Neuronal stem cell (in vitro differentiated cells): Measurements from ENCODE around the gene DCC.

Source experiments
- DNase-seq: peaks from one replicate; pipeline ENCODE4 v3.0.0-alpha.2; 2013; ENCODE audit warnings: low spot score
- H2AFZ ChIP-seq: one replicate; pipeline ENCODE4 v1.6.1; 2013; ENCODE audit warnings: mild to moderate bottlenecking, low read length, inconsistent platforms
- H2AK5ac ChIP-seq: 2 replicates; pipeline ENCODE4 v1.6.1; 2013; ENCODE audit warnings: low read depth, mild to moderate bottlenecking, inconsistent platforms, low read length, moderate library complexity, mixed read lengths
- H2BK120ac ChIP-seq: 2 replicates; pipeline ENCODE4 v1.6.1; 2013; ENCODE audit warnings: low read depth, mild to moderate bottlenecking, inconsistent platforms, low read length, moderate library complexity, mixed read lengths
- H2BK12ac ChIP-seq: one replicate; pipeline ENCODE4 v1.6.1; 2013; ENCODE audit warnings: low read length, inconsistent platforms
- H2BK15ac ChIP-seq: 2 replicates; pipeline ENCODE4 v1.6.1; 2013; ENCODE audit warnings: mild to moderate bottlenecking, low read length, inconsistent platforms, mixed read lengths
- H2BK5ac ChIP-seq: one replicate; pipeline ENCODE4 v1.6.1; 2013; ENCODE audit warnings: inconsistent platforms, mild to moderate bottlenecking, low read length, moderate library complexity
- H3K14ac ChIP-seq: one replicate; pipeline ENCODE4 v1.6.1; 2013; ENCODE audit warnings: low read length, inconsistent platforms
- H3K18ac ChIP-seq: 2 replicates; pipeline ENCODE4 v1.6.1; 2013; ENCODE audit warnings: low read length, inconsistent platforms
- H3K23ac ChIP-seq: 2 replicates; pipeline ENCODE4 v1.6.1; 2013; ENCODE audit warnings: low read depth, mild to moderate bottlenecking, mixed read lengths, low read length, inconsistent platforms; ENCODE audit not compliant: poor library complexity
- H3K27ac ChIP-seq: replicated peaks from 3 replicates; pipeline ENCODE4 v1.5.1; 2013; ENCODE audit warnings: low read length, inconsistent platforms
- H3K27me3 ChIP-seq, 3 experiments: 2 replicates each; pipeline ENCODE4 v1.6.1; 2013; ENCODE audit warnings: low read length in 3 of 3, mild to moderate bottlenecking in 2 of 3, inconsistent platforms in 1 of 3, low read depth in 1 of 3, mixed read lengths in 1 of 3, moderate library complexity in 1 of 3; ENCODE audit not compliant: control insufficient read depth in 3 of 3, insufficient read depth in 3 of 3
- H3K36me3 ChIP-seq, 2 donors: replicated peaks in 1 of 2; 2 replicates each; pipeline ENCODE4 v1.6.1; 2013; ENCODE audit warnings: low read length in 2 of 2; ENCODE audit not compliant: control insufficient read depth in 2 of 2, insufficient read depth in 2 of 2
- H3K4ac ChIP-seq: 2 replicates; pipeline ENCODE4 v1.6.1; 2013; ENCODE audit warnings: inconsistent platforms, mild to moderate bottlenecking, low read length, moderate library complexity
- H3K4me1 ChIP-seq, 2 donors: 1 replicate in 1 of 2; 2 replicates in 1 of 2; pipeline ENCODE4 v1.6.1; 2013; ENCODE audit warnings: low read length in 2 of 2, low read depth in 1 of 2; ENCODE audit not compliant: control insufficient read depth in 2 of 2, insufficient read depth in 1 of 2
- H3K4me2 ChIP-seq: one replicate; pipeline ENCODE4 v1.6.1; 2013; ENCODE audit warnings: mild to moderate bottlenecking, low read length, inconsistent platforms; ENCODE audit not compliant: insufficient read depth, poor library complexity, severe bottlenecking
- H3K4me3 ChIP-seq, 2 donors: 2 replicates each; pipeline ENCODE4 v1.5.1; 2013; ENCODE audit warnings: low read length in 2 of 2, mild to moderate bottlenecking in 2 of 2, inconsistent platforms in 1 of 2, moderate library complexity in 1 of 2
- H3K79me1 ChIP-seq: one replicate; pipeline ENCODE4 v1.6.1; 2013; ENCODE audit warnings: low read depth, mild to moderate bottlenecking, inconsistent platforms, low read length, moderate library complexity
- H3K9ac ChIP-seq: one replicate; pipeline ENCODE4 v1.6.1; 2013; ENCODE audit warnings: mild to moderate bottlenecking, low read depth, low read length, inconsistent platforms; ENCODE audit not compliant: poor library complexity
- H3K9me3 ChIP-seq, 2 donors: replicated peaks in 1 of 2; 2 replicates each; pipeline versions ENCODE3 to v1.6.1; 2013; ENCODE audit warnings: low read length in 2 of 2, mild to moderate bottlenecking in 2 of 2, inconsistent platforms in 1 of 2, low read depth in 1 of 2, mixed read lengths in 1 of 2, moderate library complexity in 1 of 2; ENCODE audit not compliant: control insufficient read depth in 2 of 2, insufficient read depth in 1 of 2
- H4K8ac ChIP-seq: one replicate; pipeline ENCODE4 v1.6.1; 2013; ENCODE audit warnings: low read depth, mild to moderate bottlenecking, inconsistent platforms, low read length, moderate library complexity
- H4K91ac ChIP-seq: one replicate; pipeline ENCODE4 v1.6.1; 2013; ENCODE audit warnings: low read length, low read depth, mild to moderate bottlenecking, inconsistent platforms; ENCODE audit not compliant: poor library complexity
- WGBS, 2 donors: extraction: QIAGEN DNeasy Blood & Tissue Kit; methylation state at CpG; one replicate each; pipeline ENCODE4 v1.1.7; 2013; ENCODE audit warnings: missing lambda C conversion rate in 2 of 2, mixed read lengths in 1 of 2; ENCODE audit not compliant: insufficient read length in 2 of 2, insufficient replicate concordance in 1 of 2; ENCODE audit errors: extremely low coverage in 2 of 2; 5-methylcytosine and 5-hydroxymethylcytosine counted together

DCC gene

DNA sequence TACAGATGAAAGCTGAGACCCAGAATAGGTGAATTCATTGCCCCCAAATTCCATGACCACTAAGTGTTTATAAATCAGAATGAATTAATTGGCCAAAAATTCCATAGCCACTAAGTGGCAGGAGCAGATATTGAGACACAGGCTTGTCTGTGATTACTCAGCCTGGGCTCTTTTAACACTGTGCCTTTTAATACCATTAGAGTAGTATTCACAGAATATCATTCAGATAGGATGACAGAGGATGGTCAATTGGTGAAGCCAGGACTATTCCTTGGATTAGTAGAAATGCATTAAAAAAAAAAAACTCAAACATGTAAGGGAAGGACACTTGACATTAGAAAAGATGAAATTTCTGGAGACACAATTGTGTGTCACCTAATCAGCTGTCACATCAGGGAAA is 698.6 kb downstream of the DCC start:
- Histone ChIP-seq H3K79me1 (no peaks in the 10 kb centered on the region), H3K4ac (no peak overlapping the region), H3K4me2 (no peak overlapping the region), H3K4me3 (no peak overlapping the region), H2BK12ac (no peak overlapping the region), H3K14ac (no peak overlapping the region), H2BK5ac (no peak overlapping the region), H3K27ac (no peak overlapping the region), H2BK120ac (no peak overlapping the region), H4K91ac (no peak overlapping the region), H4K8ac (no peak overlapping the region), H2AFZ (no peak overlapping the region), H3K9ac (no peak overlapping the region), H3K36me3 (no peaks in the 10 kb centered on the region), H2BK15ac (no peak overlapping the region), H3K27me3 (no peaks in the 10 kb centered on the region), H2AK5ac (no peak overlapping the region), H3K18ac (no peak overlapping the region), H3K4me1 (no peaks in the 10 kb centered on the region), H3K23ac (no peak overlapping the region), H3K9me3 (no peaks in the 10 kb centered on the region)
- no peak for DNase-seq

DNA sequence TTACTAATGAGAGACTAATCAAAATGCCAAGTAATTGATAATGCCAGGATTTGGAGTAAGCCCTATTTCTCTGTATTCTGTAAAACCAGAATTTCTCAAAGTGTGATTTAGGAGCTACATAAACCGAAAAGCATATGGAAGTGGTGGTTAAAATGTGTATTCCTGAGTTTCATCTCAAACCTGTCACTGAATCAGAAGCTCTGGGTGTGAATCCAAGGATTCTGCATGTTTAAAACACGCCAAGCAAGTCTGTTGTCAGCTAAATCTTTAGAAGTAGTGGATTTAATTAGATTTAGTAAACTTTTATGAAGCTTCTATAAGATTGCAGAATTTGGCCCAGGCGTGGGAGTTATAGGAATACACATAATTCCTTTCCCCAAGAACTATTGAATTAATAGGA is 700.3 kb downstream of the DCC start:
- no peak overlapping the region for H3K23ac ChIP-seq
- no peak overlapping the region for H4K8ac ChIP-seq
- H2BK5ac ChIP-seq: no peak overlapping the region
- no peaks in the 10 kb centered on the region for H3K27me3 ChIP-seq
- no peak overlapping the region for H3K9ac ChIP-seq
- WGBS, 2 donors: no CpG with 5 or more reads among the region's 3 CpGs
- H3K4me1 ChIP-seq: no peaks in the 10 kb centered on the region
- H3K4ac ChIP-seq: no peak overlapping the region
- no peak overlapping the region for H3K27ac ChIP-seq
- no peak overlapping the region for H2BK15ac ChIP-seq
- DNase-seq: no peak
- H3K14ac ChIP-seq: no peak overlapping the region
- H2BK12ac ChIP-seq: no peak overlapping the region
- no peak overlapping the region for H4K91ac ChIP-seq
- no peak overlapping the region for H3K4me2 ChIP-seq
- no peaks in the 10 kb centered on the region for H3K9me3 ChIP-seq
- H3K36me3 ChIP-seq: no peaks in the 10 kb centered on the region
- no peak overlapping the region for H3K18ac ChIP-seq
- H2AK5ac ChIP-seq: no peak overlapping the region
- H2BK120ac ChIP-seq: no peak overlapping the region
- no peak overlapping the region for H3K4me3 ChIP-seq
- no peak overlapping the region for H2AFZ ChIP-seq
- no peaks in the 10 kb centered on the region for H3K79me1 ChIP-seq

DNA sequence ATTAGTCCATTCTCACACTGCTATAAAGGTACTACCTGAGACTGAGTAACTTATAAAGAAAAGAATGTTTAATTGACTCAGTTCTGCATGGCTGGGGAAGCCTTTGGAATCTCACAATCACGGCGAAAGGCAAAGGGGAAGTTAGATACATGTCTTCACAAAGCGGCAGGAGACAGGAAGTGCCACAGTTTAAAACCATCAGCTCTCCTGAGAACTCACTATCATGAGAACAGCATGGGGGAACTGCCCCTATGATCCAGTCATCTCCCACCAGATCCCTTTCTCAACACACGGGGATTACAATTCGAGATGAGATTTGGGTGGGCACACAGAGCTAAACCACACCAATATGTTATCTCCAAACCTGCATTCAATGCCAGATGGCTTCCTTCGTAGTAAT is 716.1 kb downstream of the DCC start:
- DNase-seq: no peak
- Histone ChIP-seq H3K4me3 (no peak overlapping the region), H3K4me1 (no peaks in the 10 kb centered on the region), H3K4ac (no peak overlapping the region), H3K27ac (no peak overlapping the region), H3K79me1 (no peaks in the 10 kb centered on the region), H3K18ac (no peak overlapping the region), H3K36me3 (no peaks in the 10 kb centered on the region), H2AK5ac (no peak overlapping the region), H4K8ac (no peak overlapping the region), H3K27me3 (no peaks in the 10 kb centered on the region), H3K9ac (no peak overlapping the region), H2BK5ac (no peak overlapping the region), H3K9me3 (no peaks in the 10 kb centered on the region), H4K91ac (no peak overlapping the region), H3K14ac (no peak overlapping the region), H3K23ac (no peak overlapping the region), H2BK12ac (no peak overlapping the region), H3K4me2 (no peak overlapping the region), H2AFZ (peak overlapping the region; percentile 61), H2BK15ac (no peak overlapping the region), H2BK120ac (no peak overlapping the region)
- WGBS, 2 donors: no CpG with 5 or more reads among the region's 6 CpGs

DNA sequence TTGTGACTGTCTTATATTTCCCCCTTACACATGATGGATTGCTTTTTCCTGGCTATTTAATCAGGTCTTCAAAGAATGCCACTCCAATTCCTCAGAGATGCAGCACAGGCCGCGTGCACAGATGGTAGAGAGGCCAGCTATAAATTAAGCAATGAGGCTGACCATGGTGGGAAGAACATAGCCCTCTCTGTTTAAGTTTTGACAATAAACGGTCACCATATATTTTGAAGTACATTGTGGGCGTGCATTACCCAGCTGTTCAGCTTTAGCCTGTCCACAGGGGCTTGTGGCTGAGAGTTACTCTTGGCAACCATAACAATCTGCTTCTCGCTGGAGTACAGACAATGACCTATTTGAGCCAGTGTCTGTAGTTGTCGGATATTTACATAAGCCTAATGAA is 730.8 kb downstream of the DCC start:
- H3K4me2 ChIP-seq: no peak overlapping the region
- H3K4me3 ChIP-seq: no peak overlapping the region
- no peaks in the 10 kb centered on the region for H3K79me1 ChIP-seq
- no peak overlapping the region for H2BK5ac ChIP-seq
- no peak overlapping the region for H3K4ac ChIP-seq
- no peak for DNase-seq
- H2AFZ ChIP-seq: peak overlapping the region; percentile 68
- H3K36me3 ChIP-seq: no peaks in the 10 kb centered on the region
- peaks cover 0 to 9% of the 10 kb centered on the region in 2 donors for H3K4me1 ChIP-seq
- H2AK5ac ChIP-seq: no peak overlapping the region
- no peak overlapping the region for H3K27ac ChIP-seq
- H4K91ac ChIP-seq: no peak overlapping the region
- no peak overlapping the region for H2BK120ac ChIP-seq
- no peak overlapping the region for H2BK12ac ChIP-seq
- H2BK15ac ChIP-seq: no peak overlapping the region
- H3K9ac ChIP-seq: no peak overlapping the region
- no peak overlapping the region for H3K23ac ChIP-seq
- WGBS, 2 donors: no CpG with 5 or more reads among the region's 6 CpGs
- no peak overlapping the region for H3K18ac ChIP-seq
- H3K27me3 ChIP-seq: no peaks in the 10 kb centered on the region
- H3K14ac ChIP-seq: no peak overlapping the region
- H3K9me3 ChIP-seq: no peaks in the 10 kb centered on the region
- H4K8ac ChIP-seq: no peak overlapping the region
